Caki2 (cell line): ENCODE measurements around the gene SLF1. TPM values are rescaled to one million over a fixed set of nuclear protein-coding genes. Genes with fewer than 3 reads are reported as not detected.
A peak's percentile ranks its signal among the peaks of the same experiment; 100 is the strongest.

Experiments used
- DNase-seq: peaks from one replicate; pipeline ENCODE4 v3.0.0-alpha.2; 2015; ENCODE audit warnings: low read depth
- in situ Hi-C: cut with HindIII; loops from 2 replicates; pipeline ENCODE4 v1.10.0; 2016; ENCODE audit warnings: low sequenced_read_pairs, low pct_unique_long_range_greater_than_20kb, mixed read lengths
- total RNA-seq: library from RNA; depleted of rRNA; stranded (reverse); fragments of >200 nt; shearing (Covaris generic); gene quantifications from 2 replicates; pipeline ENCODE4 v1.2.3, GENCODE V29; 2014; ENCODE audit warnings: low replicate concordance

Gene SLF1
- total RNA-seq, 1 experiment from 2014 or later = 4.2 TPM

- in situ Hi-C loops = no loop called here
- no peak for DNase-seq
Measured at GRCh38 chr5:94694671-94695070, 76.2 kb downstream of the SLF1 start.

GRCh38 chr5:94698197-94698596 is 79.7 kb downstream of the SLF1 start:
- in situ Hi-C loops = no loop called here
- DNase-seq = no peak

GRCh38 chr5:94699562-94699961 is 81.1 kb downstream of the SLF1 start:
- DNase-seq = no peak
- in situ Hi-C loops = no loop called here

GRCh38 chr5:94700592-94700991 is 82.1 kb downstream of the SLF1 start:
- in situ Hi-C loops = no loop called here

GRCh38 chr5:94702729-94703128 is 84.3 kb downstream of the SLF1 start:
- in situ Hi-C loops = no loop called here
- DNase-seq = no peak

More at GRCh38 chr5:94700592-94700991, 82.1 kb downstream of the SLF1 start:
- DNase-seq = no peak

- peak; percentile 29 for DNase-seq
- in situ Hi-C loops = no loop called here
Measured at GRCh38 chr5:94705427-94705826, 87.0 kb downstream of the SLF1 start.

GRCh38 chr5:94707359-94707758 is 88.9 kb downstream of the SLF1 start:
- in situ Hi-C loops = no loop called here
- no peak for DNase-seq

GRCh38 chr5:94709277-94709676 is 90.8 kb downstream of the SLF1 start:
- no peak for DNase-seq
- in situ Hi-C loops = no loop called here

GRCh38 chr5:94711785-94712184 is 93.3 kb downstream of the SLF1 start:
- in situ Hi-C loops = no loop called here
- DNase-seq = no peak

GRCh38 chr5:94715768-94716167 is 97.3 kb downstream of the SLF1 start:
- in situ Hi-C loops = no loop called here
- no peak for DNase-seq

- in situ Hi-C loops = no loop called here
- DNase-seq = no peak
Measured at GRCh38 chr5:94725142-94725541, 106.7 kb downstream of the SLF1 start.

- no peak for DNase-seq
- in situ Hi-C loops = no loop called here
Measured at GRCh38 chr5:94731471-94731870, 113.0 kb downstream of the SLF1 start.

- in situ Hi-C loops = no loop called here
Measured at GRCh38 chr5:94736498-94736897, 118.0 kb downstream of the SLF1 start.

GRCh38 chr5:94740286-94740685 is 121.8 kb downstream of the SLF1 start:
- in situ Hi-C loops = no loop called here
- DNase-seq = no peak

More at GRCh38 chr5:94736498-94736897, 118.0 kb downstream of the SLF1 start:
- no peak for DNase-seq

- in situ Hi-C loops = no loop called here
- DNase-seq = no peak
Measured at GRCh38 chr5:94742852-94743251, 124.4 kb downstream of the SLF1 start.

- DNase-seq = no peak
Measured at GRCh38 chr5:94744906-94745305, 126.4 kb downstream of the SLF1 start.

GRCh38 chr5:94745786-94746730 is 127.6 kb downstream of the SLF1 start:
- in situ Hi-C loops = no loop called here
- DNase-seq = no peak

More at GRCh38 chr5:94744906-94745305, 126.4 kb downstream of the SLF1 start:
- in situ Hi-C loops = no loop called here

- DNase-seq = no peak
- in situ Hi-C loops = no loop called here
Measured at GRCh38 chr5:94746731-94747124, 128.3 kb downstream of the SLF1 start.
